Central memory CD8-positive, alpha-beta T cell (primary cell): ENCODE results near the gene DUSP16.

ENCODE experiments used
- ATAC-seq: fragments of 150-1000 bp; cut with Tn5 transposase; replicated peaks from 2 replicates; pipeline ENCODE4 v1.10.0; 2022; ENCODE audit warnings: mild to moderate bottlenecking, moderate FRiP score, moderate number of reproducible peaks; ENCODE audit not compliant: poor library complexity, severe bottlenecking; ENCODE audit errors: extremely low read depth
- DNase-seq, 2 donors: peaks; one replicate each; pipeline ENCODE4 v3.0.0; 2021; ENCODE audit warnings: low spot score in 2 of 2
- H3K27ac Mint-ChIP-seq: one replicate; pipeline ENCODE4 v1.8.0; 2022; ENCODE audit warnings: low read depth, mild to moderate bottlenecking, moderate library complexity, mixed read lengths
- H3K27me3 Mint-ChIP-seq: one replicate; pipeline ENCODE4 v1.8.0; 2022; ENCODE audit warnings: mixed read lengths
- H3K36me3 Mint-ChIP-seq: one replicate; pipeline ENCODE4 v1.8.0; 2022; ENCODE audit warnings: mild to moderate bottlenecking, moderate library complexity, mixed read lengths; ENCODE audit not compliant: insufficient read depth
- H3K4me1 Mint-ChIP-seq: one replicate; pipeline ENCODE4 v1.8.0; 2022; ENCODE audit warnings: mixed read lengths
- H3K4me3 Mint-ChIP-seq: one replicate; pipeline ENCODE4 v1.8.0; 2022; ENCODE audit warnings: mild to moderate bottlenecking, moderate library complexity, mixed read lengths
- H3K9me3 Mint-ChIP-seq: one replicate; pipeline ENCODE4 v1.8.0; 2022; ENCODE audit warnings: mixed read lengths

The DUSP16 gene

GRCh38 chr12:12521888-12522287 lies 40.8 kb downstream of the DUSP16 start:
- Mint-ChIP-seq H3K4me1 (peaks cover 19% of the 10 kb centered on the region), H3K9me3 (no peaks in the 10 kb centered on the region), H3K4me3 (no peak overlapping the region), H3K27ac (no peak overlapping the region), H3K27me3 (no peaks in the 10 kb centered on the region), H3K36me3 (peaks cover 7% of the 10 kb centered on the region)
- DNase-seq (no peak), ATAC-seq (no peak)

- H3K4me1 Mint-ChIP-seq: peaks cover 21% of the 10 kb centered on the region
- H3K27me3 Mint-ChIP-seq: no peaks in the 10 kb centered on the region
- no peak overlapping the region for H3K4me3 Mint-ChIP-seq
- no peaks in the 10 kb centered on the region for H3K9me3 Mint-ChIP-seq
- ATAC-seq (no peak), DNase-seq (no peak)
- H3K27ac Mint-ChIP-seq: no peak overlapping the region
- H3K36me3 Mint-ChIP-seq: peaks cover 7% of the 10 kb centered on the region
Observed at GRCh38 chr12:12521044-12521485, 41.6 kb downstream of the DUSP16 start.

- no peak overlapping the region for H3K27ac Mint-ChIP-seq
Observed at GRCh38 chr12:12520273-12520672, 42.4 kb downstream of the DUSP16 start.

GRCh38 chr12:12519354-12519998 lies 43.2 kb downstream of the DUSP16 start:
- DNase-seq: no peak
- no peaks in the 10 kb centered on the region for H3K27me3 Mint-ChIP-seq
- no peaks in the 10 kb centered on the region for H3K9me3 Mint-ChIP-seq
- peaks cover 7% of the 10 kb centered on the region for H3K36me3 Mint-ChIP-seq
- H3K4me1 Mint-ChIP-seq: peaks cover 21% of the 10 kb centered on the region
- H3K27ac Mint-ChIP-seq: no peak overlapping the region
- no peak overlapping the region for H3K4me3 Mint-ChIP-seq
- no peak for ATAC-seq

More at GRCh38 chr12:12520273-12520672, 42.4 kb downstream of the DUSP16 start:
- H3K36me3 Mint-ChIP-seq: peaks cover 7% of the 10 kb centered on the region
- no peak overlapping the region for H3K4me3 Mint-ChIP-seq
- no peak for ATAC-seq
- H3K9me3 Mint-ChIP-seq: no peaks in the 10 kb centered on the region
- no peaks in the 10 kb centered on the region for H3K27me3 Mint-ChIP-seq
- H3K4me1 Mint-ChIP-seq: peaks cover 21% of the 10 kb centered on the region
- no peak for DNase-seq

- H3K9me3 Mint-ChIP-seq: no peaks in the 10 kb centered on the region
- peaks cover 7% of the 10 kb centered on the region for H3K36me3 Mint-ChIP-seq
- no peaks in the 10 kb centered on the region for H3K27me3 Mint-ChIP-seq
- no peak overlapping the region for H3K27ac Mint-ChIP-seq
- H3K4me1 Mint-ChIP-seq: peaks cover 21% of the 10 kb centered on the region
- no peak for ATAC-seq
- no peak for DNase-seq
- no peak overlapping the region for H3K4me3 Mint-ChIP-seq
Observed at GRCh38 chr12:12518919-12519318, 43.7 kb downstream of the DUSP16 start.

- Mint-ChIP-seq H3K4me1 (peaks cover 21% of the 10 kb centered on the region), H3K4me3 (no peak overlapping the region), H3K9me3 (no peaks in the 10 kb centered on the region), H3K27ac (no peak overlapping the region), H3K27me3 (no peaks in the 10 kb centered on the region), H3K36me3 (peaks cover 7% of the 10 kb centered on the region)
- DNase-seq (no peak), ATAC-seq (no peak)
Observed at GRCh38 chr12:12518464-12518845, 44.2 kb downstream of the DUSP16 start.

GRCh38 chr12:12513416-12514006 lies 49.2 kb downstream of the DUSP16 start:
- Mint-ChIP-seq H3K36me3 (peaks cover 5% of the 10 kb centered on the region), H3K9me3 (no peaks in the 10 kb centered on the region), H3K27me3 (no peaks in the 10 kb centered on the region), H3K27ac (no peak overlapping the region), H3K4me1 (peaks cover 9% of the 10 kb centered on the region), H3K4me3 (no peak overlapping the region)
- no peak for ATAC-seq
- DNase-seq: no peak

GRCh38 chr12:12511895-12512711 lies 50.6 kb downstream of the DUSP16 start:
- Mint-ChIP-seq H3K27ac (no peak overlapping the region), H3K4me3 (no peak overlapping the region), H3K36me3 (peaks cover 2% of the 10 kb centered on the region), H3K4me1 (peaks cover 3% of the 10 kb centered on the region), H3K9me3 (no peaks in the 10 kb centered on the region), H3K27me3 (no peaks in the 10 kb centered on the region)
- no peak for ATAC-seq
- no peak for DNase-seq

GRCh38 chr12:12511021-12511783 lies 51.5 kb downstream of the DUSP16 start:
- no peak for ATAC-seq
- no peak for DNase-seq
- H3K4me3 Mint-ChIP-seq: no peak overlapping the region
- H3K4me1 Mint-ChIP-seq: peaks cover 3% of the 10 kb centered on the region
- no peak overlapping the region for H3K27ac Mint-ChIP-seq
- H3K36me3 Mint-ChIP-seq: peaks cover 2% of the 10 kb centered on the region
- H3K9me3 Mint-ChIP-seq: no peaks in the 10 kb centered on the region
- no peaks in the 10 kb centered on the region for H3K27me3 Mint-ChIP-seq

GRCh38 chr12:12510551-12510950 lies 52.1 kb downstream of the DUSP16 start:
- no peaks in the 10 kb centered on the region for H3K9me3 Mint-ChIP-seq
- H3K27ac Mint-ChIP-seq: no peak overlapping the region
- H3K36me3 Mint-ChIP-seq: peaks cover 2% of the 10 kb centered on the region
- no peaks in the 10 kb centered on the region for H3K27me3 Mint-ChIP-seq
- no peak for DNase-seq
- H3K4me3 Mint-ChIP-seq: no peak overlapping the region
- peaks cover 8% of the 10 kb centered on the region for H3K4me1 Mint-ChIP-seq
- no peak for ATAC-seq

GRCh38 chr12:12510141-12510540 lies 52.5 kb downstream of the DUSP16 start:
- Mint-ChIP-seq H3K27ac (no peak overlapping the region), H3K4me1 (peaks cover 8% of the 10 kb centered on the region), H3K36me3 (peaks cover 2% of the 10 kb centered on the region), H3K27me3 (no peaks in the 10 kb centered on the region), H3K4me3 (no peak overlapping the region), H3K9me3 (no peaks in the 10 kb centered on the region)
- DNase-seq (no peak), ATAC-seq (no peak)

GRCh38 chr12:12508612-12509011 lies 54.1 kb downstream of the DUSP16 start:
- no peak overlapping the region for H3K4me3 Mint-ChIP-seq
- DNase-seq: no peak

More at GRCh38 chr12:12508612-12509011, 54.1 kb downstream of the DUSP16 start:
- no peak overlapping the region for H3K27ac Mint-ChIP-seq
- peaks cover 4% of the 10 kb centered on the region for H3K36me3 Mint-ChIP-seq
- H3K4me1 Mint-ChIP-seq: peaks cover 9% of the 10 kb centered on the region
- H3K27me3 Mint-ChIP-seq: no peaks in the 10 kb centered on the region
- no peak for ATAC-seq
- no peaks in the 10 kb centered on the region for H3K9me3 Mint-ChIP-seq
